NCI-H146 treated with DMSO at 0.1 percent for 48 hours (cell line): ENCODE results near the gene CCSER1.
"Not testable (repeated sequence)": the region's sequence is repeated elsewhere in the genome, so short reads cannot be mapped to it uniquely, and the experiment has no call there.

Source experiments
- DNase-seq: peaks from one replicate; lab custom pipeline; 2025; ENCODE audit not compliant: unreplicated experiment; lab: John Stamatoyannopoulos, UW

The CCSER1 gene

GRCh38 chr4:90996813-90997212 is 869.6 kb downstream of the CCSER1 start:
- no peak for DNase-seq

GRCh38 chr4:91015861-91016260 is 888.7 kb downstream of the CCSER1 start:
- DNase-seq: no peak

- DNase-seq: no peak
These were observed 892.3 kb downstream of the CCSER1 start for GRCh38 chr4:91019513-91019912.

GRCh38 chr4:91025241-91026148 is 898.3 kb downstream of the CCSER1 start:
- DNase-seq: no peak

- DNase-seq: no peak
These were observed 901.0 kb downstream of the CCSER1 start for GRCh38 chr4:91028228-91028627.

GRCh38 chr4:91031761-91032160 is 904.6 kb downstream of the CCSER1 start:
- DNase-seq: no peak

- no peak for DNase-seq
These were observed 905.7 kb downstream of the CCSER1 start for GRCh38 chr4:91032725-91033445.

- DNase-seq: no peak
These were observed 908.1 kb downstream of the CCSER1 start for GRCh38 chr4:91035276-91035675.

- DNase-seq: no peak
These were observed 910.8 kb downstream of the CCSER1 start for GRCh38 chr4:91037951-91038350.

- DNase-seq: no peak
These were observed 930.7 kb downstream of the CCSER1 start for GRCh38 chr4:91057871-91058270.

- DNase-seq: no peak
These were observed 931.2 kb downstream of the CCSER1 start for GRCh38 chr4:91058345-91058744.

GRCh38 chr4:91064157-91064853 is 937.1 kb downstream of the CCSER1 start:
- no peak for DNase-seq

GRCh38 chr4:91065117-91065516 is 937.9 kb downstream of the CCSER1 start:
- DNase-seq: no peak

- DNase-seq: no peak
These were observed 943.5 kb downstream of the CCSER1 start for GRCh38 chr4:91070736-91071135.

- DNase-seq: no peak
These were observed 949.0 kb downstream of the CCSER1 start for GRCh38 chr4:91076147-91076546.

- DNase-seq: no peak
These were observed 958.8 kb downstream of the CCSER1 start for GRCh38 chr4:91085961-91086360.

- no peak for DNase-seq
These were observed 960.5 kb downstream of the CCSER1 start for GRCh38 chr4:91087743-91088142.

- DNase-seq: no peak
These were observed 962.0 kb downstream of the CCSER1 start for GRCh38 chr4:91089178-91089577.

GRCh38 chr4:91092398-91092980 is 965.3 kb downstream of the CCSER1 start:
- no peak for DNase-seq

GRCh38 chr4:91094220-91094619 is 967.0 kb downstream of the CCSER1 start:
- DNase-seq: not testable (repeated sequence)

GRCh38 chr4:91099666-91100065 is 972.5 kb downstream of the CCSER1 start:
- no peak for DNase-seq
